GM19023 (cell line): Measurements from ENCODE around the gene RNF150.

Experiments used
- ATAC-seq: cut with Tn5 transposase; IDR thresholded peaks from one replicate; pipeline ENCODE4 v1.9.1; 2021; ENCODE audit warnings: mild to moderate bottlenecking, moderate library complexity; ENCODE audit not compliant: unreplicated experiment

RNF150 gene

GRCh38 chr4:140871368-140871767 lies 261.9 kb downstream of the RNF150 start:
- no peak for ATAC-seq

GRCh38 chr4:140870427-140870826 lies 262.8 kb downstream of the RNF150 start:
- ATAC-seq = no peak

- ATAC-seq = no peak
Observed at GRCh38 chr4:140869446-140869845, 263.8 kb downstream of the RNF150 start.

GRCh38 chr4:140867356-140867755 lies 265.9 kb downstream of the RNF150 start:
- ATAC-seq = no peak

GRCh38 chr4:140866492-140867005 lies 266.7 kb downstream of the RNF150 start:
- ATAC-seq = no peak

- no peak for ATAC-seq
Observed at GRCh38 chr4:140865253-140866217, 267.7 kb downstream of the RNF150 start.

GRCh38 chr4:140863197-140863596 lies 270.1 kb downstream of the RNF150 start:
- ATAC-seq = no peak

GRCh38 chr4:140862177-140862442 lies 271.2 kb downstream of the RNF150 start:
- ATAC-seq = no peak

- peak; percentile 64 for ATAC-seq
Observed at GRCh38 chr4:140861359-140862176, 271.7 kb downstream of the RNF150 start.

- ATAC-seq = no peak
Observed at GRCh38 chr4:140858897-140859296, 274.4 kb downstream of the RNF150 start.

GRCh38 chr4:140857111-140857510 lies 276.2 kb downstream of the RNF150 start:
- no peak for ATAC-seq

GRCh38 chr4:140856621-140857062 lies 276.6 kb downstream of the RNF150 start:
- ATAC-seq = no peak

- ATAC-seq = no peak
Observed at GRCh38 chr4:140854168-140854567, 279.1 kb downstream of the RNF150 start.

GRCh38 chr4:140851804-140852203 lies 281.5 kb downstream of the RNF150 start:
- ATAC-seq = no peak

- ATAC-seq = peak; percentile 83
Observed at GRCh38 chr4:140851032-140851636, 282.1 kb downstream of the RNF150 start.

- ATAC-seq = no peak
Observed at GRCh38 chr4:140849526-140849925, 283.7 kb downstream of the RNF150 start.

- no peak for ATAC-seq
Observed at GRCh38 chr4:140846736-140847135, 286.5 kb downstream of the RNF150 start.

GRCh38 chr4:140844061-140844460 lies 289.2 kb downstream of the RNF150 start:
- ATAC-seq = no peak

GRCh38 chr4:140841186-140841585 lies 292.1 kb downstream of the RNF150 start:
- ATAC-seq = no peak

- ATAC-seq = no peak
Observed at GRCh38 chr4:140839888-140840790, 293.1 kb downstream of the RNF150 start.
